Ascending aorta (tissue), 2 donors: ENCODE data around the gene MROH2A. TPM values are rescaled to one million over a fixed set of nuclear protein-coding genes. Genes with fewer than 3 reads are reported as not detected.

ENCODE experiments used
- DNase-seq, 2 donors: peaks; one replicate each; pipeline ENCODE4 v3.0.0-alpha.2; 2019; ENCODE audit warnings: low spot score in 2 of 2
- H3K27ac ChIP-seq, 2 donors: fragments of 200-600 bp; sonication (generic); one replicate each; pipeline ENCODE4 v1.5.1; 2016 to 2017; ENCODE audit warnings: mild to moderate bottlenecking in 1 of 2
- H3K27me3 ChIP-seq: fragments of 200-600 bp; sonication (generic); one replicate; pipeline ENCODE4 v1.5.1; 2017
- H3K36me3 ChIP-seq, 2 donors: fragments of 200-600 bp; sonication (generic); one replicate each; pipeline ENCODE4 v1.5.1; 2016
- H3K4me1 ChIP-seq, 2 donors: fragments of 200-600 bp; sonication (generic); one replicate each; pipeline ENCODE4 v1.5.1; 2016 to 2017; ENCODE audit warnings: mild to moderate bottlenecking in 1 of 2
- H3K4me3 ChIP-seq, 2 donors: fragments of 200-600 bp; sonication (generic); one replicate each; pipeline ENCODE4 v1.5.1; 2016 to 2017; ENCODE audit warnings: mild to moderate bottlenecking in 1 of 2
- H3K9me3 ChIP-seq, 2 donors: fragments of 200-600 bp; sonication (generic); one replicate each; pipeline ENCODE4 v1.5.1; 2016
- intact Hi-C: fragments of 100-400 bp; cut with DNase I; formaldehyde crosslinking; loops from one replicate; pipeline ENCODE4 v1.15.1; 2023
- total RNA-seq: library from RNA; depleted of rRNA; stranded (reverse); fragments of >200 nt; gene quantifications from one replicate; pipeline ENCODE4 v1.1.0, GENCODE V29; 2016
- TF ChIP-seq, protein P1 (sequence below), 3 experiments: fragments of 200-600 bp in 2 of 3; fragments of 450-650 bp in 1 of 3; sonication (generic) in 2 of 3; IDR thresholded peaks; one replicate each; pipeline ENCODE4 v1.5.1; 2016 to 2019; ENCODE audit warnings: antibody characterized with exemption in 3 of 3, mild to moderate bottlenecking in 1 of 3, moderate library complexity in 1 of 3

MROH2A gene
- total RNA-seq, 1 donor from 2014 or later = not detected

DNA sequence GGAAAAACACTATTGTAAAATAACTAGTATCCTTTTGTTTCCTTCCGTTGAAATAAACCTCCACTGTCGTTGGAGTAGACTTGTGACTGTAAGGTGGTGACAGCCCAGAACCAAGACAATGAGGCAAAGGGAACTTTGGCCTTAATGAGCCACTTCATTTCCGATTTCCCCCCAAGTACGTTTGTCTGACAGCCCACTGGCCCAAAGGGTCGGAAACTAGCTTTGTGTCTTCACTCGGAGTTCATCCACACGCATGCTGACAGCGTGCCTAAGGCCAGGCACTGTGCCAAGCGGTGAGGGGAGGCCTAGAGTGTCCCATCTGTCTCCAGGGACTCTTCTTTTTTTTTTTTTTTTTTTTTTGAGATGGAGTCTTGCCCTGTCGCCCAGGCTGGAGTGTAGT, 55.2 kb downstream of the MROH2A start:
- intact Hi-C loops = no loop called here
- no peak for DNase-seq
- TF ChIP-seq, protein P1, sequence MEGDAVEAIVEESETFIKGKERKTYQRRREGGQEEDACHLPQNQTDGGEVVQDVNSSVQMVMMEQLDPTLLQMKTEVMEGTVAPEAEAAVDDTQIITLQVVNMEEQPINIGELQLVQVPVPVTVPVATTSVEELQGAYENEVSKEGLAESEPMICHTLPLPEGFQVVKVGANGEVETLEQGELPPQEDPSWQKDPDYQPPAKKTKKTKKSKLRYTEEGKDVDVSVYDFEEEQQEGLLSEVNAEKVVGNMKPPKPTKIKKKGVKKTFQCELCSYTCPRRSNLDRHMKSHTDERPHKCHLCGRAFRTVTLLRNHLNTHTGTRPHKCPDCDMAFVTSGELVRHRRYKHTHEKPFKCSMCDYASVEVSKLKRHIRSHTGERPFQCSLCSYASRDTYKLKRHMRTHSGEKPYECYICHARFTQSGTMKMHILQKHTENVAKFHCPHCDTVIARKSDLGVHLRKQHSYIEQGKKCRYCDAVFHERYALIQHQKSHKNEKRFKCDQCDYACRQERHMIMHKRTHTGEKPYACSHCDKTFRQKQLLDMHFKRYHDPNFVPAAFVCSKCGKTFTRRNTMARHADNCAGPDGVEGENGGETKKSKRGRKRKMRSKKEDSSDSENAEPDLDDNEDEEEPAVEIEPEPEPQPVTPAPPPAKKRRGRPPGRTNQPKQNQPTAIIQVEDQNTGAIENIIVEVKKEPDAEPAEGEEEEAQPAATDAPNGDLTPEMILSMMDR (IDR thresholded peaks at IDR 0.05) = no peak
- Histone ChIP-seq H3K4me1 (no peaks in the 10 kb centered on the region), H3K27ac (no peak overlapping the region), H3K27me3 (no peaks in the 10 kb centered on the region), H3K9me3 (no peaks in the 10 kb centered on the region), H3K4me3 (no peak overlapping the region), H3K36me3 (no peaks in the 10 kb centered on the region)

DNA sequence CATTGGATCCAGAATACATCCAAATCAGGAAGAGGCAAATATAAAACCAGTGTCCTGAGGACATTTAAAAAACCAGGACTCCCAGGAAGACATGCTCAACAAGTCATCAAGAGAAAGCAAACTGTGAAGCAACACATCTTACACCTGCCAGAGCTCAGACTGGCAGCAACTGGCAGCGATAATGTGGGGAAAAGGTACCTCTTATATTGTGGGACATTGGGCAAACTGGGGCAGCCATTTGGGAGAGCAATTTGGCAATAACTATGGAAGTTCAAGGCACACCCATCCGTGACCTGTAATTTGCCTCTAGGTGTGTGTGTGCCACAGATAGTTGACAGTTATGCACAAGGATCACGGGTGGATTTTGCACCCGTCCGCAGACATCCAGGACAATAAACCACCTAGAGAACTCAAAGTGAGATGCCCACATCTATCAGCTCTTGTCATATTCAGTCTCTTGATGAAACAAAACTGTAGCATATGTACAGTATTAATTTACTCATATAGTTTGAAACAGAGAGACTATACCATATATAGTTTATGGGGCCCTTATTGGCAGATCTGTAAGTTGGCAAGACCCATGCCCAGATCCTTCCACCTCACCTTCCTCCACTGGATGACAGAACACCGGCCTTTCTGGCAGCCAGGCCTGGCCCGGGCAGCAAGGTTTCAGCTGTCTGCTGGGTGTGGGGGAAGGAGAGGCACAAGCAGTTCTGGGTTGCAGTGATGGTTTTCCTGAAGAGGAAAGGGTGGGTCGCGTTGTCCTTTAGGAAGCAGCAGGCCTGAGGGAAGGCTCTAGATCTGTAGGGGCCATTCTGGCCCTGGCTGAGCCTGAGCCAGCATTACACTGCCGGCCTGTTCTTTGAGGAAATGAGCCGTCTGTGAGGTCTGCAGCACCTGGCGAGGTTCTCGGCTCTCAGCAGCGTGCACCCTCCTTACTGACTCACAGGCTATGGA, 57.4 kb downstream of the MROH2A start:
- no peaks in the 10 kb centered on the region for H3K36me3 ChIP-seq
- DNase-seq = no peak

DNA sequence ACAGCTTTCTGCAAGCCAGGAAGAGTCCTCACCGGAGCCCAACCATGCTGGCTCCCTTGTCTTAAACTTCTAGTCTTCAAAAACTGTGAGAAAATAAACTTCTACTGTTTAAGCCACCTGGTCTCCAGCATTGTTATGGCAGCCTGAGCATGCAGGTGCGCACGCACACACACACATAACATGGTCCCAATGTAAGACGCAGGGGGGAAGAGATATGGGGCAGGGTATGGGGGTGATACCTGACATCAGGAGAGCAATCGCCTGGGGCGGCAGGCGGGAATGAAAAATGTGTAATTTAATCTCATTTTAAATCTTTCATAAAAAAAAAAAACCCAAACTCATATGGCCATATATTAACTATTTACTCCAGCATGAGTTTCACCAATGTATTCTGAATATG, 58.2 kb downstream of the MROH2A start:
- no peak overlapping the region for H3K4me3 ChIP-seq
- DNase-seq = no peak
- TF ChIP-seq, protein P1 (IDR thresholded peaks at IDR 0.05) = no peak

More for the DNA sequence above, 57.4 kb downstream of the MROH2A start:
- H3K4me3 ChIP-seq = no peak overlapping the region
- intact Hi-C loops = no loop called here
- TF ChIP-seq, protein P1 (IDR thresholded peaks at IDR 0.05) = no peak
- no peaks in the 10 kb centered on the region for H3K9me3 ChIP-seq
- no peaks in the 10 kb centered on the region for H3K4me1 ChIP-seq
- no peaks in the 10 kb centered on the region for H3K27me3 ChIP-seq
- no peak overlapping the region for H3K27ac ChIP-seq

DNA sequence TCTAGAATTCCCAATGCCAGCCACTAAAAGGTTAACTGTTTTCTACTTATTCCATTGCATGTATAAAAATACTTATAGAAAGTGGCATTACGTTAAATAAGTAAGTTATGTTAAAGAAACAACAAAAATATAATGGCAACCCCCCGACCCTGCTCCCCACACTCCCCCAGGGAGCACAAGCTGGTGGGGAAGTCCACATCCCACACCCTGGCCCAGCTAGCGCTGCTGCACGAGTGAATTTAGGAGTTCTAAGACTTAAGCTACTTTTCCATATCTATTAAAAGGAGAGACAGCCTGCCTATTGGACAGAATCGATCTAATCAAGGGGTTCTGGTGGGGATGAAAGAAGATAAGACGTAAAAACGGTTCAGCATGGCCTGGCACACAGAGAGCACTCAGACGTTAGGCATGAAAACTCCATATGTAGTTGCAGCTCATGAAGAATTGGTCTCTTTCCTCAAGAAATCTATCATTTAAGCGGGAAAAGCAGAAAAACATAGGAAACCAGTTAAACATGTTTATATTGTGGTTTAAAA, 59.6 kb downstream of the MROH2A start:
- TF ChIP-seq, protein P1 (IDR thresholded peaks at IDR 0.05) = no peak
- DNase-seq = no peak
- intact Hi-C loops = no loop called here
- Histone ChIP-seq H3K27ac (no peak overlapping the region), H3K4me1 (no peaks in the 10 kb centered on the region), H3K9me3 (no peaks in the 10 kb centered on the region), H3K27me3 (no peaks in the 10 kb centered on the region), H3K4me3 (no peak overlapping the region), H3K36me3 (no peaks in the 10 kb centered on the region)

More for the DNA sequence above, 58.2 kb downstream of the MROH2A start:
- no peaks in the 10 kb centered on the region for H3K4me1 ChIP-seq
- no peak overlapping the region for H3K27ac ChIP-seq
- H3K27me3 ChIP-seq = no peaks in the 10 kb centered on the region
- H3K9me3 ChIP-seq = no peaks in the 10 kb centered on the region
- H3K36me3 ChIP-seq = no peaks in the 10 kb centered on the region
- intact Hi-C loops = no loop called here

DNA sequence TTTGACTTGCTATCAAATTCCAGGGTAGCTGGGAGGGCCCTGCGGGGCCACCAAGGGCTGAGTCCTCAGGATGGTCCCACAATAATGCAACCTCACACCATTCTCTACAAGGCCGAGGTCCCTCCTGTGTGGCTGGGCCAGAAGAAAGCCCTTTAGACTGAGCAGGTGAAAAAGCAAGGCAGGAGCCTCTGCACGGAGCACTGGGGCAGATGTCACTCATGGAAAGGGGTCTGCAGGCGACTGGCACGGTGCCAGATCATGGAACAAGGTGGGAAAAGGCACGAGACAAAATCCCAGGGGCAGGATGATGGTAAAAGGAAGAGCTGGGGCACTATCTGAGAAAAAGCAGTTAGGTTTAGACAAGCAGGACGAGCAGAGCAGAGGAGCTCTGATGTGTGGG, 60.1 kb downstream of the MROH2A start:
- Histone ChIP-seq H3K27ac (no peak overlapping the region), H3K4me3 (no peak overlapping the region), H3K9me3 (no peaks in the 10 kb centered on the region), H3K36me3 (no peaks in the 10 kb centered on the region), H3K27me3 (no peaks in the 10 kb centered on the region), H3K4me1 (no peaks in the 10 kb centered on the region)
- intact Hi-C loops = no loop called here
- no peak for DNase-seq
- TF ChIP-seq, protein P1 (IDR thresholded peaks at IDR 0.05) = no peak
